NCI-H1694 (cell line): ENCODE measurements around the gene NKX3-2.

Source experiments
- DNase-seq: peaks from one replicate; lab custom pipeline; 2025; lab: John Stamatoyannopoulos, UW

The NKX3-2 gene

DNA sequence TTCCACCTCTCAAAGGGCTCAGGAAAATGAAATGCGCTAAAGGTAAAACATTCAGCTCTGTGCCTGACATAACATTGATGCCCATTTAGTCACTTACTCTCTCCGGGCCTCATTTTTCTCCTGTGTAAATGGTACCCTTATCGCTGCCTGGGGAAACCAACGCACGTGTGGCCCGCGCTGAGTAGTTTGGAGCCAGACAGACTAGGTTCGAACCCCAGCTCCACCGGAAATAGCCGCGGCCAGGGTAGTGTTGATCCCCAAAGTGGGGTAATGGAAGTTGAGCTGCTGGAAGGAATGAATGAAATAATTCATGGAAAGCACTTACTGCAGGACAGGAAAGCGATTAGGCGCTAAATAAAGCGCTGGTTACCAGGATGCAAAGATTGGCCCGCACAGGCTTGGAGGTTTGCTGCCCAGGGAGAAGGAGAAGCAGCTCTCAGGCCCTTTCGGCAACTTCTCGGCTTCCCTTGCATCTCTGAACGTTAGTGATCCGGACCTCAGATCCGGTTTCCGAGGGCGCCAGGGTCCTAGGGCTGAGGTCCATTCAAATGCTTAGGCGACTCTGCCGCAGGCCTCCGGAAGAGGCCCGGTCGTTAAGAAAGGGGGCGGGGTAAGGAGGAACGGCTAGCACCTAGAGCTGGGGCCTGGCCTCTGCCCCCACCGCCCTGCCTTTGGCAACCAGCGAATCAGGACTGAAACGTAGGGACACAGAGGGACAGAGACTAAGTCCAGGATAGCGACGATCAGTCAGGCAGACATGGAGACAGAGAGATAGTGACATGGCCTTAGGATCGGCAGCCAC is 13.3 kb downstream of the NKX3-2 start:
- no peak for DNase-seq

GRCh38 chr4:13529128-13529919 is 15.0 kb downstream of the NKX3-2 start:
- DNase-seq = no peak

GRCh38 chr4:13528821-13529127 is 15.5 kb downstream of the NKX3-2 start:
- DNase-seq = no peak

- DNase-seq = no peak
Measured at GRCh38 chr4:13527981-13528820, 16.1 kb downstream of the NKX3-2 start.

- no peak for DNase-seq
Measured at GRCh38 chr4:13527192-13527980, 16.9 kb downstream of the NKX3-2 start.

GRCh38 chr4:13526658-13527057 is 17.6 kb downstream of the NKX3-2 start:
- DNase-seq = no peak

GRCh38 chr4:13525606-13526281 is 18.6 kb downstream of the NKX3-2 start:
- no peak for DNase-seq

DNA sequence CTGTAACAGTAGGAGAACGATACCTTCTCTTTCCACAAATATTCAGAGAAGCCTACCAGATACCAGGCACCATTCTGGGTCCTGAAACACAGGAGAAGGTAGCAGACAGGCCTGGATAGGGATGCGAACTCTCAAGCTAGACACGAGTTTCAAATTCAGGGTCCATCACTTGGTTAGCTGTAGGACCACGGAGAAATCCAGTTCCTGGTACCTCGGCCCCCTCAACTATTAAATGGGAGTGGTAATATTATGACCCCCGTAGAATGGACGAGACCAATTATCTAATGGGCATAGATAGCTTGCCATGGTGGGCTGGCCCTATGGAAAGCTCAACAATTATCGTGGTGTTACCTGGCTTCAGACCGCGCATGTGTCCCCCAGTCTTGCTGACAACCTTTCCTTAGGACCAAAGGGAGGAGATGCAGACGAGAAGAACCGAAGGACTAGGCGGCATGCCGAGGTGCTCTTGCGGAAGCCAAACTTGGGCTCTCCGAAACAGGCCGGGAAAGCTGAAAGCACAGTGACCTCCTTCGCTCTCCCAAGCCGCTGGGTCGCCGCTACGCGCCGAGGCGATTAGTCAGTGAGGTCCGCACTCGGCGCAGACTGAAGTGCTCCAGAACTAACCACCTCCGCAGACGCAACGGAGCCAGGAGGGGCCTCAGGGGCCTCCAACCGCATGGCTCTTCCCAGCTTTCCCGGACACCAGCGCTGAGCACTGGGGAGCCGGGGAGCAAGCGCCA is 19.6 kb downstream of the NKX3-2 start:
- DNase-seq = no peak

GRCh38 chr4:13523591-13524503 is 20.5 kb downstream of the NKX3-2 start:
- DNase-seq = no peak

DNA sequence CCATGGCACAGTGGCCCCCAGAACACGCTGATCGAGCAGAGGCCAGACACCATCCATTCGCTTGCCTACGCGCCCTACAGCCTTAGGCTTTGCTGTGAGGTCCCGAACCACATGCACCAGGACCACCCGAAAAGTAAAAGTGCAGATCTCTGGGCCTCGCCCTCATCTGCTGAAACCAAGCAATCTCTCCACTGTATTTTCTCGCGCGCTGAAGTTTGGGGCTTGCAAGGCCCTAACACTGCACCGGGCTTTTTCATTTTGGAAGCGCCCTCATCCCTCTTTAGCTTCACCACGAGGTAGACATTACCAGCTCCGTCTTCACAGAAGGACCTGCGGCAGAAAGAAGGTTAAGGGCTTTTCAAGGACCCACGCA is 21.2 kb downstream of the NKX3-2 start:
- DNase-seq = no peak

- DNase-seq = no peak
Measured at GRCh38 chr4:13522282-13523104, 21.8 kb downstream of the NKX3-2 start.

GRCh38 chr4:13521047-13521446 is 23.3 kb downstream of the NKX3-2 start:
- no peak for DNase-seq

GRCh38 chr4:13516315-13516860 is 27.9 kb downstream of the NKX3-2 start:
- DNase-seq = no peak

DNA sequence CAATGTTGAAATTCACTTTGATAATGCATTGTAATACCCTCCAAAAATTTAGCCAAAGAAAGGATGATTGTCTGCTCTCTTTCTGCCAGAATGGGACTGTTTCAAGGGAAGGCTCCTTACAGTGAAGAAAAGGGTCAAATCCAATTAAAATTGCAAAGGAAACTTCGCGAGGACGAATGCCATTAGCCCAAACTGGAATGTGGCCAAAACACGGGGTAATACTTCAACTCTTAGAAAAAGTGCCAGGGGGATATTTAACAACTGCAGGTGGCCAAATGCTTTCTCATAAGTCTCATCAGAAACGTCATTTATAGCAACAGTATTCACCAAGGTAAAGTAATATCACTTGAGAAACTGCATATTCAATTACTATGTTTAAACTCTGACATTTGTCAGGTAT is 29.0 kb downstream of the NKX3-2 start:
- no peak for DNase-seq

DNA sequence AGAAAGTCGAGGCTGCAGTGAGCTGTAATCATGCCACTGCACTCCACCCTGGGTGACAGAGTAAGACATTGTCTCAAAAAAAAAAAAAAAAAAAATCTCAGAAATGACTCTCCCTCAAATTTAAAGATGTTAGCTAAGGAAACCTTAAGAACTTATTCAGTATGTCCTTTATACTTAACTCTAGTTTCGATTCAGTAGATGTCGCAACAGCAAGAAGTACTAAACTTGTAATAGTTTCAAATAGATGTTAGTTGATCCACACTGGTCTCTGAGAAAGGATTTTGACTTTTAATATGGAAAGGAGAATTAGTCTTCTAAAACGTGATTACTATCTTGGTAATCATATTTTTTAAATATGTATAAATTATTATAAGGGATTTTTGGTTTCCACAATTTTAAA is 29.6 kb downstream of the NKX3-2 start:
- DNase-seq = no peak

DNA sequence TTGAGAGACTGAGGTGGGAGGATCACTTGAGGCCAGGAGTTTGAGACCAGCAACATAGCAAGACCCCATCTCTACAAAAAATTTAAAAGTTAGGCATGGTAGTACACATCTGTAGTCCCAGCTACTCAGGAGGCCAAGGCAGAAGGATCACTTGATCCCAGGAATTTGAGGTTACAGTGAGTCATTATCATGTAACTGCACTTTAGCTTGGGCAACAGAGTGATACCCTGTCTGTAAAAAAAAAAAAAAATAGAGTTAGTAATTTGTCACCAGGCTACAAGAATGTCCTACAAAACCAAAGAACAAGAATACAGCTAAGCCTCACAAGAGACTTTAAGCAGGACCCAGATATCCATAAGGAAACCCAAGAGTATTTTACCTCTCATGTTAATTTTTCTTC is 33.2 kb downstream of the NKX3-2 start:
- DNase-seq = no peak

DNA sequence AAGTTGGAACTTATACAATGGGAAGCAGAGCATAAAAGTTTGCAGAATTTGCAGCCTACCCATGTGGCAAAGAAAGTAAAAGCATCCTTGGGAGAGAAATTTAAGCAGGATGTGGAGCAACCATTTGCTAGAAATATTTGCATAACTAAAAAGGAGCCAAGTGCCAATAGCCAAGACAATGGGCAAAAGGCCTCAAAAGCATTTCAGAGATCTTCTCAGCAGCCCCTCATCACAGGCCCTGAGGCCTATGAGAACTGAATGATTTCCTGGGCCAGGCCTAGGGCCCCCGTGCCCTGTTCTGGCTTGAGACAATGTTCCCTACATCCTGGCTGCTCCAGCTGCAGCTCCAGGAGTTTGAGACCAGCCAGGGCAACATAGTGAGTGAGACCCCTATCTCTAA is 34.9 kb downstream of the NKX3-2 start:
- no peak for DNase-seq

GRCh38 chr4:13504374-13504773 is 39.9 kb downstream of the NKX3-2 start:
- no peak for DNase-seq
